CD4-positive, alpha-beta T cell treated with Interleukin-2 at 100 ng/mL for 4 hours (primary cell): ENCODE results near the gene HMCN1.

Experiments used
- DNase-seq: peaks from one replicate; pipeline ENCODE4 v3.0.0-alpha.2; 2020; ENCODE audit warnings: low spot score

HMCN1 gene

GRCh38 chr1:186033847-186034271, 299.7 kb downstream of the HMCN1 start:
- DNase-seq: no peak

- DNase-seq: no peak
Measured at GRCh38 chr1:186042230-186042629, 308.0 kb downstream of the HMCN1 start.

GRCh38 chr1:186043296-186043695, 309.1 kb downstream of the HMCN1 start:
- no peak for DNase-seq

GRCh38 chr1:186044079-186044685, 310.0 kb downstream of the HMCN1 start:
- DNase-seq: no peak

DNA sequence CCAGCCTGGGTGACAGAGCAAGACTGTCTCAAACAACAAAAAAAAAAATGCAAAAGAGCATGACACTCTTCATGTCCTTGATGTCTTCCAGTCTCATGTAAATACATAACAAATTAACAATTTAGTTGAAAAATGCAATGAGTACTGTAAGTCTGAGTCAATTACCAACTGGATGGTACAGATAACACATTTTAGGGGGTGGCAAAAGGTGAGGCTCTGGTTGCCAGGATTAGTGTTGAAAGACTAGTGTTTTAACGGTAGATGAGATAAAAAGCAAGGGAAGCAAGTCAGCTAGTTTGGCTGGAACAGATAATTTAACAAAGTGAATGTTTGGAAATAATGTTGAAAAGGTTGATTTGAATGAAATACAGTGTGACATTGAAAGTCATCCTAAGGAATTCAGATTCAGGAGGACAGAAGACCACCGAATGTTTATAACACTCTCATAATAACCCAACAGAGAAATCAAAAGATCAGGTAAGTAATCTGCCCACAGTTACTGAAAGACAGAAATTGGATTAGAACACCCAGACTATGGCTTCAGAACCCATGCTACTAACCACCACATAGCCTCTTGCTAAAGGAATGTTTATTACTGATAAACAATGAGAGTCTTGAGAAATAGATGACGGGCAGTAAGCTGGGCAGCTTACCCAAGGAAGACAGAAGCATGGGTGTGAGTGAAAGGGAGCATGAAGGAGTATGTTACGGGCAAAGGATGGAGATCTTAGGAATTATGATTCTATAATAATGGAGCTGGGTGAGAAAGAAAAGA, 312.4 kb downstream of the HMCN1 start:
- DNase-seq: no peak

GRCh38 chr1:186050360-186050759, 316.2 kb downstream of the HMCN1 start:
- DNase-seq: no peak

DNA sequence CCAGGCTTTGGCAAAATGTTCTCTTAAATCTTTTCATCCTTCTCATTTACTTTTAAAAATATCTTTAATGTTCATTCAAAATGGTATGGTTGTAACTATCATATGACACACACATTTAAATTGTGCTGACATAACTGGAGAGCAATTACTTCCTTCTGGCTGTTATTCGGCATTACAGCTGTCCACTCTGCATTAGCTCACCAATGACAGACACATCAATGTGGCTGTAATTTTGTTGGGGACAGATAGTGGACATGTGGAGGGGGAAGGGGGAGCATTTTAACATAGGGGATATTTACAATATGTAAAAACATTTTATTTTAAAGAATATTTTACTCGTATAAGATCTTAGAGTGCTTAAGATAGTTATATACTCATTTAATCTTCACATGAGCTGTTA, 319.8 kb downstream of the HMCN1 start:
- no peak for DNase-seq

GRCh38 chr1:186054932-186055331, 320.7 kb downstream of the HMCN1 start:
- DNase-seq: no peak

DNA sequence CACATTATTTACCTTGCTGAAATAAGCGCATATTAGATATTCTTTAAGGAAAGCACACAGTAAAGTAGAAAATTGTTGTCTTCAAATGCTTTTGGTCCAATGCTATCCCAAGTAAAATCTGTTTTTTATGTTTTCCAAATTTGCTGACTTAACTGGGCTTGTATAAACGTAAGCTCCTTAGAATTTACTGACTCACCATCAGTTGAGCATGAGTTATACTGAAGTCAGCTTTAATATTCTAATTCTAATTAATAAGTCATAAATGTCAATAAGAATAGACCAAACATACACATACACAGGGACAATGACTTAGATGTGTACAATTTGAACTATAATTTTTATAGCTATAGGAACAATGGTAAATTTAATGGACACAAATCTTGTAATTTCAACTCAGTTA, 321.7 kb downstream of the HMCN1 start:
- no peak for DNase-seq

DNA sequence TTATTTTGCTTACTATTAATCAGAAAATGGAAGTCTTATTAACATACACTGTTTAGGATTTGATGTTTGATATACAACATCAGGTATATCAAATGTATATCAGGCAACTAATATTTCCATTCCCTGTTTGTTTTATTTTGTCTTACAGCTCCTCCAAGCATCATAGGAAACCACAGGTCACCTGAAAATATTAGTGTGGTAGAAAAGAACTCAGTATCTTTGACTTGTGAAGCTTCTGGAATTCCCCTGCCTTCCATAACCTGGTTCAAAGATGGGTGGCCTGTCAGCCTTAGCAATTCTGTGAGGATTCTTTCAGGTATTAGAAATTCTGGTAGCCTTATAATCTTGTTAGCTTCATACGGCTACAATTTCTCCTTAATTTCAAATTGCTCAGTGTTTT, 322.9 kb downstream of the HMCN1 start:
- no peak for DNase-seq

- DNase-seq: no peak
Measured at GRCh38 chr1:186059311-186059710, 325.1 kb downstream of the HMCN1 start.

GRCh38 chr1:186059752-186060151, 325.6 kb downstream of the HMCN1 start:
- no peak for DNase-seq

GRCh38 chr1:186060226-186060625, 326.0 kb downstream of the HMCN1 start:
- no peak for DNase-seq

DNA sequence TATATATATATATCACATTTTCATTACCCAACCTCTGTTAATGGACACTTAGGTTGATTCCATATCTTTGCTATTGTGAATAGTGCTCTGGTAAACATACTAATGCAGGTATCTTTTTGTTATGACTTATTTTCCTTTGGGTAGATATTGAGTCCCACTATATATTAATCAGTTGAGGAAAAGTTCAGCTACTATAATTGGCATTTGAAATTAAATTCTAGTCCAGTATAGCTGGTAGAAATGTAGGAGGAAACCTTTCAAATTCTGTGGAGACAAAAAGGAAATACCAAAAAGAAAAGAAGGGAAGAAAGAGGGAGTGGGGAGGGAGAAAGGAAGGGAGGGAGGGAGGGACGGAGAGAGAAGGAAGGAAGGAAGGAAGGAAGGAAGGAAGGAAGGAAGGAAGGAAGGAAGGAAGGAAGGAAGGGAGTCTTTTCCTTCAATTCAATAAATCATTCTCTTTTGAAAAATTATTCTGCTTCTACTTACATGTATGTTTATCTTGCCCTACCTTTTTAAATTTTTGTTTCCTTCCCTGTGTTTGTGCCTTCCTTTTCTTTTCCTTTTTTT, 329.0 kb downstream of the HMCN1 start:
- DNase-seq: no peak

DNA sequence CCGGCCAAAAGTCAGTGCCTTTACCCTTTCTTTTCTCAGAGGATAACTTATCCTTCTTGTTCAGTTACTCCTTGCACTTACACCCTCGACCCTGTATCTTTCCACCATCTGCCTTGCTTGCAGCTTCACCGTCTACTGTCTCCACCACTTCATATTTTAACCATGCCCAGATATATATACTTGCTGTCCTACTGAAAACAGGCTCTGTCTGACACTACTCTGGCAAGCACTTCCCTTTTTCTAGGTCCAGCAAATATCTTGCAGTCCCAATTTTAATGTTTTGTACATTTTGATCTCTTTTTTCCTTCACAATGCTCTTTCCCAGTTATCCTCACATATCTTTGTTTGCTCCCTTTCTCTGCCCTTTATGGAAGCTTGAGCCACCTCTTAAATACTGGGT, 332.2 kb downstream of the HMCN1 start:
- no peak for DNase-seq

- no peak for DNase-seq
Measured at GRCh38 chr1:186073697-186074096, 339.5 kb downstream of the HMCN1 start.

DNA sequence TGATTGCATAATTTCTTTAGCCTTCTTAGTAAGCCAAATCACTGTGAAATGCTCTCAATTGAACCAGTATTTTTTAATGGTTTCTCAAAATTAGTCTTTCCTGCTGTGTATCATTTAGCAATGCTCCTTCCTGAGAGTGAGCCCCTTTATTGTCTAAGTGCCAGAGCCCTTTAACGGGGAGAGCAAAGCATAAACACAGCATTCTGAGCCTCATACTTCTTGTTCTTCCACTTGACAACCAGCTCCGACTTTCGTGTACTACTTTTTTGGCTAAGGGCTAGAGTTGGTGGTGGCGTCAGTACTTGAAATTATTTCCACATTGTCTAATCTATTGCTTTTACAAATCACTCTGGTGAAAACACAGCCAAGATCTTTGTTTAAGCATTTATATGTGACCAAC, 341.8 kb downstream of the HMCN1 start:
- no peak for DNase-seq

DNA sequence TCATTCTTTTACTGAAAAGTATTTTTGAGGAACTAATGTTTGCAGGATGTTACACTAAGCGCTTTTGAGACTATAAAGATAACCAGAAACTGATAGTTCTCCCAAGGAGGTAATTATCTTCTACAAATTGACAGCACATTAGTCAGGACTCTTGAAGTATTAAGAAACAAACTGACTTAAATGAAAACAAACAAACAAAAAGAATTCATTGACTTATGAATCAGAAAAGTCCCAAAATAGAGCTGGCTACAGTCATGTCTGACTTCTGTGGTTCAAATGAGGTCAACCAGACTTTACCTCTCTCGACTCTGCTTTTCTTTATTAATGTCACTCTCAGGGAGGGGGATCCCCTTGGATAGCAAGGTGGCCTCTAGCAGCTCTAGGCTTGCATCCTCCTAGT, 344.1 kb downstream of the HMCN1 start:
- DNase-seq: no peak

DNA sequence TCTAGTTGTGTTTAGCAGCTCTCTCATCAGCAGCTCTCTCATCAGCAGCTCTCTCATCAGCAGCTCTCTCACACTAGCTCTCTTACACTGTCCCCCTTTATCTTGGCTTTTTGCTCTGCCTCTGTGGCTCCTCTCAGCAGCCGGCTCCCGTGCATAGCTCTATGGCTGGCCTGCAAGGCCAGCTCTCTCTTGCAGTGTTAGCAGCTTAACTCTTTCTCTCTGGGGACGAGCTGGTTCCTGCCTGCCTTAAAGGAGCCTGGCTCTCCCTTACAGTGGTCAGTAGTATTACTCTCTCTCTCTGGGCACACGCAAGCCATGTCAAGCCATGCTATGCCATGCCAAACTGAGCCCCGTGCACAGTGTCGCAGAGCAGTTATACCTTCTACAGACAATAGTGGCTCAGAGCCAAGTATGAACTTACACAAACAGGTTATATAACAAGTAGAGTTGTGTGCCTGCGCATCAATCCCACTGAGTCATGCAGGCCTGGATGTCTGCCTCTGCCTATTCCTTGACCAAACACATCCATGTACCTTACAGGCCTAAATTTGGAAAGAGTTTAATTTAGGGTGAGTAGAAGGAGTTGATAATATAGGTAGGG, 345.0 kb downstream of the HMCN1 start:
- no peak for DNase-seq

DNA sequence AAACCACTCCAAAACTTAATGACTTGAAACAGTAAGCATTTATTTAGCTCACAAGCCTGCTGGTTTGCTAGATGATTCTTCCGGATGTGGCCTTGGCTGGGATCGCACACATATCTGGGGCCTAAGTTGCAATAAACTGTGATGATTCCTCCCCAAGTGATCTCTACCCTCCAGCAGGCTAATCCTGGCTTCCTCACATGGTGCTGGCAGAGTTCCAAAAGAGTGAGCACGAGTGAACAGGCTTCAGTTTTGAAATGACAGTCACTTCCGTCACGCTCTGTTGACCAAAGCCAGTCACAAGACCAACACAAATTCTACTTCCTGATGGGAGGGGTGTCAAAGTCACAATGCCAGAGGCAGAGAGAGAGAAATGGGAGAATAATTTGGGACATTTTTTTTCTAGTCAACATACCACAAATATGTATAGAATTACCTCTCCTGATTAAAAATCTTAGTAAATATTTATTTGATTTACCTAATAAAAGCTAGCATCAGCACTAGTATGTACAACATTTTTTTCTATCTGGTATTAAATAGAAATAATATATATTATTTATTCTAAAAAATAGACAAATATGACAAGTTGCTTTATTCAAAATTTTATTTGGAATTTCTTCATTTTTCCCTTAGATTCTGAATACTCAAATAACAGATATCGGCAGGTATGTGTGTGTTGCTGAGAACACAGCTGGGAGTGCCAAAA, 348.2 kb downstream of the HMCN1 start:
- no peak for DNase-seq

GRCh38 chr1:186086583-186086982, 352.4 kb downstream of the HMCN1 start:
- no peak for DNase-seq

GRCh38 chr1:186089940-186090339, 355.7 kb downstream of the HMCN1 start:
- DNase-seq: no peak
